Body of pancreas (tissue), 4 donors: ENCODE data around the gene ZNF33A.

Experiments
- CTCF ChIP-seq, 7 experiments: fragments of 450-650 bp in 4 of 7; fragments of 200-600 bp in 3 of 7; sonication (generic) in 3 of 7; IDR thresholded peaks; one replicate each; pipeline ENCODE4 v1.5.1; 2016 to 2019; ENCODE audit warnings: antibody characterized with exemption in 7 of 7
- POLR2A ChIP-seq, 3 donors: fragments of 450-650 bp; IDR thresholded peaks; one replicate each; pipeline ENCODE4 v1.6.1; 2016; ENCODE audit warnings: antibody characterized with exemption in 3 of 3, mild to moderate bottlenecking in 2 of 3

DNA sequence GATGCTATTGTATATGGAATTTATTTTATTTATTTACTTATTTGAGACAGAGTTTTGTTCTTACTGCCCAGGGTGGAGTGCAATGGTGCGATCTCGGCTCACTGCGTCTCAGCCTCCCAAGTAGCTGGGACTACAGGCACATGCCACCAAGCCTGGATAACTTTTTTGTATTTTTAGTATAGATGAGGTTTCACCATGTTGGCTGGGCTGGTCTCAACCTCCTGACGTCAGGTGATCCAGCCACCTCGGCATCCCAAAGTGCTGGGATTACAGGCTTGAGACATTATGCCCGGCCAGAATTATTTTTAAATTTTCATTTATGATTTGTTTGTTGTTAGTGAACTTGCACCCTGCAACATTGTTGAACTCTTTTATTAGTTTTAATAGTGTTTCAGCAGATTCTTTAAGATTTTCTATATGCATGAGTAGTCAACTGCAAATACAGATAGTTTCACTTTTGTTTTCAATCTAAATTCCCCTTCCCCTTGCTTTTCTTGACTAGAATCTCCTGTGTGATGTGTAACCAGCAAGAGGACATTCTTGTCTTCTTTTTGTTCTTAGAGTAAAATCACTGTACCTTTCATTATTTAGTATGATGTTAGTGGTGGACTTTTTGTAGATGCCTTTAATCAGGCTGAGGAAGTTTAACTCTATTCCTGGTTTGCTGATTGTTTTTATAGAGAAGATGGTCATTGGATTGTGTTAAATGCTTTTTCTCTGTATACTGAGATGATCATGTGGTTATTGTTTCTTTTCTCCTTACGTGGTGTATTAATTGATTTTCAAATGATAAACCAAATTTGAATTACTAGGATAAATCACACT, 27.8 kb downstream of the ZNF33A start:
- TF ChIP-seq POLR2A (IDR thresholded peaks at IDR 0.05) = no peak
- no peak for TF ChIP-seq CTCF (IDR thresholded peaks at IDR 0.05)
